Stimulated activated CD4-positive, alpha-beta T cell treated with anti-CD3 and anti-CD28 coated beads, Interleukin-1b, Interleukin-23, amount 100 ng/mL, for 4 hours (primary cell): ENCODE results near the gene SUSD1.
"Not testable (repeated sequence)": the region's sequence is repeated elsewhere in the genome, so short reads cannot be mapped to it uniquely, and the experiment has no call there.

Source experiments
- DNase-seq, 2 donors: peaks; one replicate each; pipeline ENCODE4 v3.0.0-alpha.2; 2020; ENCODE audit warnings: low read depth in 2 of 2

The SUSD1 gene

DNA sequence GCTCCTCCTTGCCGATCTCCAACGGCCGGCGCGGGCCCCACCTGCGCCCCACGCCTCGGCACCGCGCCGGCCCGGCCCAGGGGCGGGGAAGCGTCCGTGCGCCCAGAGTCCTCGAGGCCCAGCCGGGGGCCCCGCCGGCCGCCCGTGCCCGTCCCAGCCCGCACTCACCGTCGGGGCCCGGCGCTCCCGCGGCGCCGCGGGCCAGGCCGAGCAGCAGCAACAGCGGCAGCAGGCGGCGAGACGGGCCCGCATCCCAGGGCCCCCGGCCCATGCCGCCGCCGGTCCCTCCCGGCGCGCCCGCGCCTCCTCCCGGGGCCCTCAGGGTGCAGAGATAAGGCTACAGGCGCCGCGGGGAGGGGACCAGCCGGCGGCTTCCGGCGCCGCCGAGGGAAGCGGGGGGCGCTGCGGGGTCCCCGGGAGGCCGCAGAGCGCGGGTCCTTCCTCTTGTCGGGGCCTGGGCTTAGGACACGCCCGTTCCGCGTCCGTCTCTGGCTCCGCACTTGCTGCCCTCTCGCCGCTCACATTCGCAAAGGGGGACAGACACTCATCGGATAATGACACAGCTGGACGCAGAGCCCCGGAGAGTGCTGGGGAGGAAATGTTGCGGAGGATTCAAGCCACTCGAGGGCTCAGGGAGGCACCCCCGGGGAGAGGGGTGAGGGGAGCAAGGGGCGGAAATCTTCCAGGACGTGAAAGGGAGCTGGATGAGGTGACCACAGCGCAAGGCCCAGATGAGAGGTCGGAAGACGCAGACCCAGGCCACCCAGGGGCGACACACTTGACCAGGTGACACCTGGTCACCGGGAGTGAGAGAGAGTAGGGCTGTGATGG, at the start of gene SUSD1:
Gene SUSD1, minus strand, starts transcription at position 333 of the 831 bp plus-strand sequence. Its CDS starts 62 bp downstream, at position 271.
- DNase-seq: peak in 1 of 2 donors; percentile 26

DNA sequence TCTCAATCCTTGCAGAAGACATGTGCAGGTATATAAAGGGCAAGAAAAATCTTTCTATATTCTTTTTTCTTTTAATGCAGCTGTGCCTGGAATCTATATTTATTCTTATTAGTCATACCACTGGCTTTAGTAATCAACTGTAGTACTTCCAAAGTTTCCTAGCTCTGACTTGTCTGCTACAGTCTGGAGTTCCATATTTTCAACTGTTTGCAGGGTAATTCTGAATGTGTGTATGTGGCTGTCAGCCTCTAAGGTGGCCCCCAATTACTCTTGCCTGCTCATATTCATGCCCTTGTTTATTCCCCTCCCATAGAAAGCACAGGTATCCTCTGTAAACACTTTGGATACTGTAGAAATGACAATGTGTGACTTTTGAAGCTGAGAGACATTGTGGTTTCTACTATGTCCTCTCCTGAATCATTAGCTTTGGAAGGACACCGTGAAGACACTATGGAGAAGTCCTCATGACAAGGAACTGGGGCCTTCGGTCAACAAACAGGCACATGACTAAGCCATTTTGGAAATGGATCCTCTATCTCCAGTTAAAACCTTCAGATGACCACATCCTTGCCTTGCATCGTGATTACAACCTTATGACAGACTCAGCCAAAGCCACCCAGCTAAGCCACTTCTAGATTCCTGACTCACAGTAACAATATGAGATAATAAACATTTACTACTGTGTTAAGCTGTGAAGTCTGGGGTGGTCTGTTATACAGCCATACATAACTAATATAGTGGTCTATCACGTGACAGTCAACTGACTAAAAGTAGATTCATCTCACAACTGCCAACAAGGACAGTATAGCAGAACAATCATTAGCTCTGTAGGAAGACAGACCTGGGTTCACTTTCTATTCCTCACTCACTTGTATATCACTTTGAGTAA, 49.5 kb upstream of the SUSD1 start:
- no peak for DNase-seq

DNA sequence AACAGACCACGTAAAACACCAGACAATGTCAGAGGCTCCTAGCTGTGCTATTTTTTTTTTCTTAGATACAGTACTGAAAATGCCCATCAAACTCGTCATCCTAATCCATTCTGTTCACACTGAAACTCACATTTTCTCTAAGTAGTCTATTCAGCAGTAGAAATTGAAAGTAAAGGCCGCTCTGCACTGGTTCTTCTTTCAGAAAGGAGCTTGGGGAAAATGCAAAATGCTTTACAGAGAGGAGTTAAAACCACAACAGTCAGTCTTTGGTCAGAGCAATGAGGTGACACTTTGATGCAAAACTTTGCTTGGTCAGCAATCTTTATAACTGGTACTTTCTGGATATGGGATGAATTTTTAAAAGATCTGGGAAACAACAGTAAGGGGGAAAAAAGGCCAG, 43.8 kb upstream of the SUSD1 start:
- DNase-seq: no peak

- no peak for DNase-seq
Measured at GRCh38 chr9:112212926-112213325, 37.8 kb upstream of the SUSD1 start.

DNA sequence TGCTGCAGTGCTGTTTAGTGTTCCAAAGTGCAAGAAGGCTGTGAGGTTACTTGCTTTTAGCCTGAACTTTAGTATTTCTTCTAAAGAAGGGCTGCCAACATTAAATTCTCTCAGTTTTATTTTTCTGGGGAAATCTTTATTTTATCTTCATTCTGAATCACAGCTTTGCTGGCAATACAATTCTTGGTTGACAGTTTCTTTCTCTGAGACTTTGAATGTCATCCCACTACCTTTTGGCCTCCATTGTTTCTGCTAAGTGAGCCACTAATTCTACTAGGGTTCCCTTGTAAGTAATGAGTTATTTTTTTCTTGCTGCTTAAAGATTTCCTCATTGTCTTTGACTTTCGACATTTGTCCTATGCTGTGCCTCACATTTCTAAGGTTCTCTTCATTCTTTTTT, 32.4 kb upstream of the SUSD1 start:
- DNase-seq: no peak

DNA sequence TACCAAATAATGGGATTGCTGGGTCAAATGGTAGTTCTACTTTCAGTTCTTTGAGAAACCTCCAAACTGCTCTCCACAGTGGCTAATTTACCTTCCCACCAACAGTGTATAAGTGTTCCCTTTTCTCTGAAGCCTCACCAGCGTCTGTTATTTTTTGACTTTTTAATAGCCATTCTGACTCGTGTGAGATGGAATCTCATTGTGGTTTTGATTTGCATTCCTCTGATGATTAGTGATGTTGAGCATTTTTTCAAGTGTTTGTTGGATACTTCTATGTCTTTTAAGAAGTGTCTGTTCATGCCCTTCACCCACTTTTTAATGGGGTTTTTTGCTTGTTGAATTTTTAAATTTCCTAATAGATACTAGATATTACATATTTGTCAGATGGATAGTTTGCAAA, 28.4 kb upstream of the SUSD1 start:
- DNase-seq: no peak

DNA sequence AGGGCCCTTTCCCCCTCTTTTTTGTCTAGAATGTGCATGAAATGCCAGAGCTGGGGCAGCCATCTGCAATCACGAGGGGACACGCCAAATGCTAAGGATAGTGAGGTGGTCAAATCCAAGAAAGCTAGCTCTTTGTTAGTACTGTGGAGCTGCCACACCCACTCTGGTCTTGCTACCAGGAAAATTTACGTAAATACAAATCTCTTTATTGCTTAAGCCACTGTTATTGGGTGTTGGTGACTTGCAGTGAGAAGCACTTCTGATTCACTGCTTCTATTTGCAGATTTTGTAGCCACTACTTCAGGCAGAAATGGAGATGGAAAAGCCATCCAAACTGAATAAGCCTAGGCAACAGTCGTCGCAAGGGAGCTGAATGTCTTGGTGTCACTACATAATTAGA, 25.6 kb upstream of the SUSD1 start:
- DNase-seq: no peak

- no peak for DNase-seq
Measured at GRCh38 chr9:112198646-112199045, 23.5 kb upstream of the SUSD1 start.

GRCh38 chr9:112194969-112195431, 19.9 kb upstream of the SUSD1 start:
- no peak for DNase-seq

- no peak for DNase-seq
Measured at GRCh38 chr9:112193572-112194288, 18.6 kb upstream of the SUSD1 start.

- DNase-seq: not testable (repeated sequence)
Measured at GRCh38 chr9:112190320-112190719, 15.2 kb upstream of the SUSD1 start.

- DNase-seq: no peak
Measured at GRCh38 chr9:112188884-112189283, 13.8 kb upstream of the SUSD1 start.

- no peak for DNase-seq
Measured at GRCh38 chr9:112187404-112187803, 12.3 kb upstream of the SUSD1 start.

DNA sequence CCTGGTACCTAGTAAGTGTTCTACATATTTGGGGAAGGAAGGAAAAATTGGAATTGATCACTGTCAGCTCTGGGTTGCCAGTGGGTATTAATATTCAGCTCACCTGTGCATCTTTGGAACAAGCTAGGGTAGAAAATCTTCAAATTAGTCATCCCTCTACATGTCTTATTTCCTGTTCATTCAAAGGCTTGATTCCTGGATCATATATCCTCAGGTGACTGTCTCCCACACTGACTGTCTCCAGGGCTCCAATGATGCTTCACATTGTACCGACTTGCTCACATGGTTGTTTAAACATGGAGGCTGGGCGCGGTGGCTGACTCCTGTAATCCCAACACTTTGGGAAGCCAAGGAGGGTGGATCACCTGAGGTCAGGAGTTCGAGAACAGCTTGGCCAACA, 11.6 kb upstream of the SUSD1 start:
- DNase-seq: no peak

- no peak for DNase-seq
Measured at GRCh38 chr9:112184946-112185345, 9.8 kb upstream of the SUSD1 start.

GRCh38 chr9:112184221-112184620, 9.1 kb upstream of the SUSD1 start:
- DNase-seq: no peak

DNA sequence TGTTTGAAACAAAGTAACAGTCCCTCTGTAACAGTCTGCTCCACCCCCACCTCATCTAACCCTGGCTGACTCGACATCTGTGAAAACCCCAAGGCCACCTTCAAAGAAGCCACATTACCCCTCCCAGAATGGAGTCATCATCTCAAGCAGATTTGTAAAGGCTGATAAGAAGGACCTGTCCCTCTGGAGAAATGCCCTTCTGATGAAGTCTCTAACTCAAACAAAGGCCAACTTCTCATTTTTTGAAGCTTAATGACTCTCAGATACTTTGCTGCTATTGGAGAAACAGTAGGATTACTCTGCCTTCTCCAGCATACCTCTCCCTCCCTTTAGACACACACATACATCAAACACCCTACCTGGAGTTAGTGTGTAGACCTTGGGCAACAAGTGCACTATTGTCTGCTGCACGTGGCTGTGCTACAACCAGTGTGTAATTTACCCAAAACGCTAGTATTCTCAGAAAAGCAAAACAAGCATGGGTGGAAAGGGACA, 5.3 kb upstream of the SUSD1 start:
- DNase-seq: peak; percentile 6 to 28

DNA sequence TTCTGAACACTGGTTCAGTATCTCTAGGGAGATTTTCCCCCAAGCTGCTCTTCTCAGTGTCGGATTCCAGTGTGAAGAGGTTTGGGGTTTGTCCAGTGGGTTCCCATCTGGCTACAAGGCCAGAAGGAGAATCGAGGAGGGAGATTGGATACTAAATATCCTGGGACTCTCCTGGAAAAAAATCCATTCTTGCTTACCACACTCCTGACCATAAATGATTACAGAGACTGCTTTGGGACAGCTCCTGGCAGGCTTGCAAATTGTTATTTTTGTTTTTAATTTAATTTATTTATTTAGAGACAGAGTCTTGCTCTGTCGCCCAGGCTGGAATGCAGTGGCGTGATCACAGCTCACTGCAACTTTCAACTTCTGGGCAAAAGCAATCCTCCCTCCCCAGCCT, 4.7 kb upstream of the SUSD1 start:
- DNase-seq: no peak

- DNase-seq: no peak
Measured at GRCh38 chr9:112176524-112176923, 1.4 kb upstream of the SUSD1 start.

DNA sequence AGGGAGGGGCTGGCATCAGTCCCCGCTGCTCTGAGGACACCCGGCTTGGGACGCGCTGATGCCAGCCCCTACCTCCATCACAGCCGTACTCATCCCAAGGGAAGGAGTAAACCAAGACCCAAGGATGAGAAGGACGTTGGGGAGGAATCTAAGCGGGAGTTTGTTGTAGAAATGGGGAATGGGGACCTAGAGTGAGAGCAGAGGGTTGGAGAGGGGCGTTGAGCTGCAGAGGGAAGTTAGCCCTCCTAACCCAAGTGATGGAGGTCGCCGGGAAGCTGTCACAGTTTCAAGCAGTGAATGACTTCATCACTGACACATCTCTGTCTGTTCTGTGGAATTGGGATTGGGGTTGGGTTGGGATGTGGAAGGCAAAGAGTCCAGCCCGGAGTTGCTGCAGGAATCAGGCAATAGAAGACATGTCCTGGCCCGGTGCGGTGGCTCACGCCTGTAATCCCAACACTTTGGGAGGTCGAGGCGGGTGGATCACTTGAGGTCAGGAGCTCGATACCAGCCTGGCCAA, 759 bp upstream of the SUSD1 start:
- no peak for DNase-seq

- DNase-seq: peak; percentile 49 to 55
Measured at GRCh38 chr9:112174222-112174964, 704 bp downstream of the SUSD1 start.
